Measurements from ENCODE around the gene PLOD2.

- TF ChIP-seq POLR2A (IDR thresholded peaks at IDR 0.05) = no peak
- TF ChIP-seq, protein P1, sequence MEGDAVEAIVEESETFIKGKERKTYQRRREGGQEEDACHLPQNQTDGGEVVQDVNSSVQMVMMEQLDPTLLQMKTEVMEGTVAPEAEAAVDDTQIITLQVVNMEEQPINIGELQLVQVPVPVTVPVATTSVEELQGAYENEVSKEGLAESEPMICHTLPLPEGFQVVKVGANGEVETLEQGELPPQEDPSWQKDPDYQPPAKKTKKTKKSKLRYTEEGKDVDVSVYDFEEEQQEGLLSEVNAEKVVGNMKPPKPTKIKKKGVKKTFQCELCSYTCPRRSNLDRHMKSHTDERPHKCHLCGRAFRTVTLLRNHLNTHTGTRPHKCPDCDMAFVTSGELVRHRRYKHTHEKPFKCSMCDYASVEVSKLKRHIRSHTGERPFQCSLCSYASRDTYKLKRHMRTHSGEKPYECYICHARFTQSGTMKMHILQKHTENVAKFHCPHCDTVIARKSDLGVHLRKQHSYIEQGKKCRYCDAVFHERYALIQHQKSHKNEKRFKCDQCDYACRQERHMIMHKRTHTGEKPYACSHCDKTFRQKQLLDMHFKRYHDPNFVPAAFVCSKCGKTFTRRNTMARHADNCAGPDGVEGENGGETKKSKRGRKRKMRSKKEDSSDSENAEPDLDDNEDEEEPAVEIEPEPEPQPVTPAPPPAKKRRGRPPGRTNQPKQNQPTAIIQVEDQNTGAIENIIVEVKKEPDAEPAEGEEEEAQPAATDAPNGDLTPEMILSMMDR (IDR thresholded peaks at IDR 0.05 in 4 of 5, conservative IDR thresholded peaks at IDR 0.05 in 1 of 5) = no peak
Observed at GRCh38 chr3:146165877-146166276, 4.9 kb upstream of the PLOD2 start.

Data from gastrocnemius medialis (tissue), 4 donors.